Stimulated activated CD4-positive, alpha-beta T cell treated with anti-CD3 and anti-CD28 coated beads, Interleukin-1b, Interleukin-23, amount 100 ng/mL, for 1 hour (primary cell): Measurements from ENCODE around the gene KCNQ1.

ENCODE experiments used
- DNase-seq, 2 donors: peaks; one replicate each; pipeline ENCODE4 v3.0.0-alpha.2; 2020; ENCODE audit warnings: low read depth in 2 of 2

KCNQ1 gene

DNA sequence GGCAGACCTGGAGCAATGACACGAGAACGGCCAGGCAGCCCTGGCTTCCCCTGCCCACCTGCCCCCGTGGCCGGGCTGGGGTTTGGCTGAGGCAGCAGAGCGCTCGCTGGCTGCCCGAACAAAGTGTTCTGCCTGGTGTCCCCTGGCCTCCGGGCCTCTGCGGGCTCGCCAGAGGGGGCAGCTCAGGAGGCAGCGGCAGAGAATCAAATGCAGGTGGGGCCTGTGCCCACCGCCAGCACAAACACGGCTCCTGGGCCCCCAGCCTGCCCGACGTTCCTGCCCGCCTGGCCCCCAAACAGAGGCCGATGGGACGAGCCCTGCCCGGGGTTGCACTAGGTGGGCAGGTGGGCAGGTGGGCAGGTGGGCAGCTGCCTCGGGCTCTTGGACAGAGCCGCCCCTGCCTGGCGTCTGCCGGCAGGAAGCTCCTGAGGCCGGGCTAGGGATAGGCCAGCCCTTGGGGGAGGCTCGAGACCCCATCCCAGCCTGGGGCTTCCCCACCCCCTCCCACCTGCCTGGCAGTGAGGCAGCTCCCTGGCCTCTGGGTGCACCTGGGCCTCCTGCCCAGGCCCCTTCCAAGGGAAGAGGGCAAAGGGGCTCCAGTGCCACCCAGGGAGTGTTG is 394.0 kb downstream of the KCNQ1 start:
- no peak for DNase-seq

DNA sequence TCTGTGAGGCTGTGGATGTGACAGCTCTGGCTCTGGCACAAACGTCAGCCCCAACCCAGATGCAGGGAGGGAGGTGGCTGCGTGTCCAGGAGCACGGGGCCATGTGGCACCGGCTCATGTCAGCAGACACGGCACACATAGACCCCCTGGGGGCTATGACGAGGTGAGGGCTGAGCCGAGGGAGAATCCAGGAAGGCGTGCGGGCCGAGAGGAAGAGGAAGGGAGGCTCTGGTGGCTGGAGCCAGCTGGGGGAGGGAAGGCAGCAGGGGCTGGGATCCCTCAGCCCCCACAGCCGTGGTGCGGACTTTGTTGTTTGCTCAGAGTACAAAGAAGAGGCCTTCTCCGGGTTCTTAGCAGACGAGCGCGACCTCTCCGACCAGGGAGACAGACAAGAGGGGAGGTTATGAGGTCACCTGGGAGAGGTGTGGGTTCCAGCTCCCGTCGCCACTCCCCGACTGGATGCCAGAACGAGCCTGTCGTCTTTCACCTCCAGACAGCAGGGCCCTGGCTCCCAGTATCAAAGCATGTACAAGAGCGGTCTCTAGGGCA is 394.7 kb downstream of the KCNQ1 start:
- no peak for DNase-seq

DNA sequence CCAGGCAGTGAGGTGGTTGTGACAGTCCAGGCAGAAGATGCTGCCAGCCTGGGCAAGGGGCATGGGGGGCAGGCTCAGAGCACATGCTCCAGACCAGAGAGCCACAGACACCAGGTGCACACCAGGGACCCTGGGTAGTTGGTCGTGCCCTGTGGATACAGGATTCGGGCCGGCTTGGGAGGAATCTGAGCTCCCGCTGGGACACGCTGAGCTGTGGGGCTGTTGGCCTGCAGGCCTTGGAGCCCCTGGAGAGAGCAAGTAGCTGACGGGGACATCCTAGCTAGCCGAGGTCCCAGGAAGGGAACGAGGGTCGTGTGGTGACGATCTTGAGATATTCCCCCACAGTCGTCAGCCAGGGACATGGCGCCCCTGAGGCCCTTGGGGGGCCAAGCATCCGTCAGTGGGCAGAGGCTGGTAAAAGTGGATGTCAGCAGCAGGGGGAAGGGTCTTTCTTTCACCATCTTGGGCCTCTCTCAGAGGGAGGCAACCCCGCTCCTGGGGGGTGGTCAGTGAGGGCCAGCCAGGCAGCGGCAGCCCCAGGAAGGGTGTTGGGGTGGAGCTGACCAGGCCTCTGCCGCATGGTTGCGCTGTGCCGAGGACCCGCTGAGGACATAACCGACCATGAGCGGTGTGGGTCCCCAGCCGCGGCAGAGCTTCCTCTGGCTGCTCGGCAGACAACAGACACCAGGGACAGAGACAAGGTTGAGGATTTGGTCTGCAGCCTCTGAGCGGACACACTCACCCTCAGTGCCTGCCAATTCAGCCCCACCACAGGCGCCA is 396.8 kb downstream of the KCNQ1 start:
- no peak for DNase-seq

DNA sequence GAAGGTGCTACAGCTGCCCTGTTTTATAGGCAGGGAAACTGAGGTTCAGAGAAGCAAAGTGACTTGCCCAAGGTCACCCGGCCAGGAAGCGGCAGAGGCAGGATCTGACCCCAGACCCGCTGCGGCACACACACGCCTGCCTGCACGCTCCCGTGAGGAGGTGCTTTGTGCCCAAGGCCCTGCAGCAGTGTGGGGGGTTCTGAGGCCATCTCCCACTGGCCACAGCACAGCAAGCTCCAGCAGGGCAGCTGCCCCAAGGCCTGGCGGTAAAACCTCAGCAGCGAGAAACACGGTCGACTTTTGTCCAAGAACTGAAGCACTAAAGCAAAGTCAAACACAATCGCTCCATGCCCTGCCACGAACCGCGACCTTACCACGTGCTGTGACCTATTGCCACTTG is 398.1 kb downstream of the KCNQ1 start:
- no peak for DNase-seq

DNA sequence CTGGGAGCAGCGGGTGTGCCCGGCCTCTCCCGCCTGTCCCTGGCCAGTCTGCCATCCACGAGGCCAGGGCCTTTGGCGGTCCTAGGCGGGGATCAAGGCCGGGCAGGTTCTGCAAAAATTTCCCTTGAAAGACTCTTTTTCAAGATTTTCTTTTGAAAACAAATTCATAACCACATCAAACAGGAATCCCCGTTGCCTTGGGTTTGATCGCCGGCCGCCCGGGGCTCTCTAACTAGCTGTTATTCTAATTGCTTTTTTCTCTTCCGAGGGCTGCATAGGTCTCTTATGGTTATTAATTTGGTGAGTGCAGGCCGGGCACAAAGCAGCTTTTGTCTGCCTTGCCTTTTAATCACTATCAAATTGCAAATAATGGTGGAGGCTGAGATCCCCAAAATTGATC is 398.7 kb downstream of the KCNQ1 start:
- DNase-seq = no peak

DNA sequence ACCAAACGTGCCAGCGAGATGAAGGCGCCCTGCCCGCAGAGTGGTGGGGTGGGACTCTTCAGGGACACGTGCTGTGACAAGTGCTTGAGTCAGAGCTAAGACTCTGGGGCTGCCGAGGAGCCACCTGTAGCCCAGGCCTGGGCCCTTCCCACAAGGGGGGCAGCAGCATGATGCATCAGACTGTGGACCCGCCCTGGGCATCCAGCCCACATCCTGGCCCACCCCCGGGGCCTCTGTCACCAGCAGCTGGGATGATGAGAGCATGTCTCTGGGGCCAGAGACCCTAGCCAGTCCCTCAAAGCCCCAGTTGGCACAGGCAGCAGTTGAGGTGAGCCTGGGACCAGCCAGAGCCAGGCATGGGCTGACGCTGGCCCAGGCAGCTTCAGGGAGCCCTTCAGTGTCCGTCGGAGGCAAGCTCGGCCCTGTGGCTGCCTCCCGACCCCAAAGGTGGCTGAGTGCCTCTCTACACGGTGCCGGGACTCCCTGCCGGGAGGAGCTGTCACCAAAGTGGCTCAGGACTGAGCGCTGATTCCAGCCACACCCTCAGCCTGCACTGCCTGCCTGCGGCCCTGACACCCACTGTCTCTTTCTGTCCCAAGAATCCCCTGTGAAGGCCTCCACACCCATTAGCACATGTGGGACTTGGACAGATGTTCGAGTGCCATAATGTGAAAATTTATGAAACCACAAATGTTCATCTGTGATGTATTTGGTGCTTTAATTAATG is 399.5 kb downstream of the KCNQ1 start:
- DNase-seq = no peak

DNA sequence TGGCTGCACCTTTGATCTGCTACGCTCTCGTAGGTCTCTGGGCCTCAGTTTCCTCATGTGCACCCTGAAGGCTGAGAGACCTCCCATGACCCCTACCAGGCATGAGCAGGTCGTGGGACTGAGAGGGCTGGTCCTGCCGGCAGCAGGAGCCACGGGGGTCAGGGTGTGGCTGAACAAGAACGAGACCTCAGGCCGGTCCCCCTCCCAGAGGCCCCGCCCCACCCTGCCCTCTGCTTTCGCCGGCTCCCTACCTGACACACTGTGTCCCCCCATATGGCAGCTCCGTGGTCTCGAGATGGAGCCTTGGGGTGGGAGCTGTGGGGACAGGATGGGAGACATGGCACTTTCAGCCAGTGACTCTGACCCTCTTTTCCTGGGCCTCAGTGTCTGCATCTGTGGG is 400.2 kb downstream of the KCNQ1 start:
- DNase-seq = no peak

DNA sequence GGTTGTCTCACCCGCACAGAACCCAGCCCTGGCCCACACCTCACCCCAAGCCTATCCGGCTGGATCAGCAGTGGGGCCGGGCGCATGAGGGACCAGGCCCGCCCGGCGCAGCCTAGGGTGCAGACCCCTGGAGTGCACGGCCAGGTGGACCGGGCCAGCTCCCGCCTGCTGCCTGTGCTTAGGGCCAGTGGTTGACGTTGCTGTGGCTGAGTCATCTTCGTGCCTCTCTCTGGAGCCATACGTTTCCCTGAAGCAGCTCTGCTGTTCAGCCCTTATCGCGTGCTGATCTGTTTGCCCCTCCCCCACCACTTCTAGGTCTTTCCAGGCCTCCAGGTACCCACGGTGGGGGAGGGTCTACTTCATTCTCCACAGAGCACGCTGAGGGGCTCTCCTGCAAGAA is 401.2 kb downstream of the KCNQ1 start:
- no peak for DNase-seq

DNA sequence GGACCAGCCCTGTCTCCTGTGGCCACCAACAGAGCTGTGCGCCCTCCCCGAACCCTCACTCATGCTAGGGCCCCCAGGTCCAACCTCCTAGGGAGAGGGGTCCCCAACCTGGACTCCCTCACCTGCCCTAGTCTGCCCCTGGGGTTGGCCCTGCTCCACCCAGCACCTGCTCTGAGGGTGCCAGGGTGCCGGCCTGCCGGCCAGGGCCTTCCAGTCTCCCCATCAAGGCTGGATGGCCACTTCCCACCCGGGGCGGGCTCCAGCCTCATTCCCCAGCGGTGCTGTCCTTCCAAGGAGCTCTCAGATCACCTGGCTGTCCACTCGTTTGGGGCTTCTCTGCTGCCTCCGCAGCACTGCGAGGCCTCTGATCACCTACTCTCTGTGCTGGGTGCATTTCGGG is 401.7 kb downstream of the KCNQ1 start:
- no peak for DNase-seq

DNA sequence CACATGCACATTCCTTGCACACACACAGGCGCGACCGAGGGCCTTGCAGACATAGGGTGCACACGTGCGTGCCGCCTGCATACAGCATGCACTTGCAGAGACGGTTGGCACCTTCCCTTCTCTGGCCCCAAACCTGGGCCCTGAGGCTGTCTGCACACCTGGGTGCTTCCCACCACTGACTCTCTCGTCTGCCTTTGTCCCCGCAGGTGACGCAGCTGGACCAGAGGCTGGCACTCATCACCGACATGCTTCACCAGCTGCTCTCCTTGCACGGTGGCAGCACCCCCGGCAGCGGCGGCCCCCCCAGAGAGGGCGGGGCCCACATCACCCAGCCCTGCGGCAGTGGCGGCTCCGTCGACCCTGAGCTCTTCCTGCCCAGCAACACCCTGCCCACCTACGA is 402.8 kb downstream of the KCNQ1 start:
- no peak for DNase-seq

DNA sequence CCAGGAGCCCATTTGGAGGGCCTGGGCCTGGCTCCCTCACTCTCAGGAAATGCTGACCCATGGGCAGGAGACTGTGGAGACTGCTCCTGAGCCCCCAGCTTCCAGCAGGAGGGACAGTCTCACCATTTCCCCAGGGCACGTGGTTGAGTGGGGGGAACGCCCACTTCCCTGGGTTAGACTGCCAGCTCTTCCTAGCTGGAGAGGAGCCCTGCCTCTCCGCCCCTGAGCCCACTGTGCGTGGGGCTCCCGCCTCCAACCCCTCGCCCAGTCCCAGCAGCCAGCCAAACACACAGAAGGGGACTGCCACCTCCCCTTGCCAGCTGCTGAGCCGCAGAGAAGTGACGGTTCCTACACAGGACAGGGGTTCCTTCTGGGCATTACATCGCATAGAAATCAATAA is 403.7 kb downstream of the KCNQ1 start:
- no peak for DNase-seq

DNA sequence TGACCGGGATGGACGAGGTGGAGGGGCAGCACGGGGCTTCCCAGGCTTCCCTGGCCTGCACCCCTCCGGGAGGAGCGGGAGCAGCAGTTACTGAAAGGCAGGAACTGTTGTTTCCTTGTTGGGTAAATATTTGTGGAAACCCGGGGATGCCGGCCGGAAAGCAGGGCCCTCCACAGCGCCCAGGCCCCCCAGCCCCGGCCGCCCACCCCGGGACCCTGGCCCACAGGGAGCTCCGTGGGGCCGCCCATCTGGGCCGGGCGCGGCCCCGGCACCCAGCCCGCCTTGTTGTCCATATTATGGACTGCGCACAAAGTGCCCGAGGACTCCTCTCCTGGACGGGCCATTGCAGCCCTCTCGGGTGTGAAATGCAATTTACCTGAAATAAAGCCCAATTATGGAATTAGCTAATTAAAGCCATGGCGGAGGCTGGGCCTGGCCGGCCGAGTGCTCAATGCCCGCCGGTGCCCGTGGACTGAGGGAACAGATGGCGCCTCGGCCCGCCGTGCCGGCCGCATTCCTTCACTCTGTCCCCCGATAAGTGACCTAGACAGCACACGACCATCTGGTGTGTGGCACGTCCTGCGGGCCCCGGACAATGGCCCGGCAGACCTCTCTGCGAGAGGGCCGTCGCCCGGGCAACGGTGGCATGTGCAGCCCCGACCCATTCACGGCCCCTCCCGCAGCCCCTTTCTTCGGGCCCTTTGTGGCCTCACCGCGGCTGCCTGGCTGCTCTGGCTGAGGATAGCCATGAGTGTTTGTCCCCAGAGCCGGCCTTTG is 405.4 kb downstream of the KCNQ1 start:
- DNase-seq = no peak

DNA sequence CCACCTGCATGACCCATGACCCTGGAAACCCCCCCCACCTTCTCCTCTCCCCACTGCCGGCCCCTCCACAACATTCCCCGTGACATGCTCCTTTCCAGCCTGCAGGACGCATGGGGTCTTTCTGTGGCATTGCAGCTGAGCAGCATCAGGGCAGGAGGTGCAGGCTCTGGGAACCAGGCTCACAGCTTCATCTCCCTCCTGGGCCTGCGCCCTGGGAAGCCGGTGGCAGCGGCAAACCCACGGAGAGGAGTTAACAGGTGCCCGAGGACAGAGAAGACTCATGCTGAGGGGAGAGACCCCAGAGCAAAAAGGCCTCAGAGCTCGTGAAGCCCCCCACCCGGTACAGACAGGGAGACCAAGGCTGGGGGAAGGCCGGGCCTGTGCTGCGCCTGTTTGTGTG is 408.6 kb downstream of the KCNQ1 start:
- no peak for DNase-seq

DNA sequence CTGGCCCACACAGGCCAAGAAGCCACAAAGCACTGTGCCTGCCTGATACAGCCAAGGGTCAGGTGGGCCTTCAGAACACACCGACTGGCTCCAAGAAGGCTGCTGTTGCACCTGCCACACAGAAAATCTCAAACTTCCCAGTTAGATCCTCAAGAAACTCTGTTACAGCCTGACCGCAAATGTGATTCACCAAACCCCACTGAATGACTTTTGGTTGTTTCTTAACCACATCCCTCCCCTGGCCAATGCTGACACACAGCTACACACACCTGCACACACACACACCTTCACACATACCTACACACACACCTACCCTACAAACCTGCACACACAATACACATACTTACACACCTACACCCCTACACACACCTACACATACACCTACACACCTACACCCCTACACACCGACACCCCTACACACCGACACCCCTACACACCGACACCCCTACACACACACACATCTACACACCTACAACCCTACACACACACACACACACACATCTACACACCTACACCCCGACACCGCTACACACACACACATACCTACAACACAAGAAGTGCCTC is 409.3 kb downstream of the KCNQ1 start:
- DNase-seq = no peak

DNA sequence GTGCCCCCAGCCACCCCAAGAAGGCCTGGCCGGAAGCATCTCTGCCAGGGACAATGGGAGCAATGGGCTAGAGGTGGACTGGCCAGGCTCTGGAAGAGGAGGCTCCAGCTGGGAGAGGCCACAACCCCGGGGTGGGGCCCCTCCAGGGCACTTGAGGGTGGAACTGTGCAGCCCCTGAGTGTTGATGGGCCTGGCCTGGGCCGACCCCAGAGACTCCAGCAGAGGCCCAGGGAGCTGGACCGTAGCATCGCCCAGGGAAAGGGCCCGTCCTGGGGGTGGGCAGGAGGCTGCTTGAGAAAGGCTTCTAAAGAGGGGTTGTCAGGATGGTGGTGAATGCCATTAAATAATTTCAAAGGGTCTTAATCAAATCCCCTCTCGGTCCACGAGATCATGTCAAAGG is 410.4 kb downstream of the KCNQ1 start:
- DNase-seq = no peak

DNA sequence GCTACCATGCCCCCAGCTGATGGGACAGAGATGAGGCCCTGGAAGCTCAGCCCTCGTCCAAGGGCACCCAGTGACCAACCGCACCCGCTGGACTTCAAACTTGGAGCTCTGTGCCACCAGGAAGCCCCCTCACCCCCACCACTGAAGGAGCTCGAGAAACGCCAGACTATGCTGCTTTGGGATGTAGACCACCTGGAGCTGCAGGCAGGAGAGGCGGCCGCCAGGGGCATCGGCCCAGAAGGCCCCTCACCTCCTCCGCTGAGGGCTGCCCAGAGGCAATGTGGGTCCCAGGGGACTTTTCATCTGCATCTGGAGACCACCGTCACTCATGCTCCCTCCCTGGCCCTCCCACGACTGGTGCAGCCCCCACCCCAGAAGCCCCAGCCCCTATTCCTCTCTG is 412.5 kb downstream of the KCNQ1 start:
- DNase-seq = no peak

DNA sequence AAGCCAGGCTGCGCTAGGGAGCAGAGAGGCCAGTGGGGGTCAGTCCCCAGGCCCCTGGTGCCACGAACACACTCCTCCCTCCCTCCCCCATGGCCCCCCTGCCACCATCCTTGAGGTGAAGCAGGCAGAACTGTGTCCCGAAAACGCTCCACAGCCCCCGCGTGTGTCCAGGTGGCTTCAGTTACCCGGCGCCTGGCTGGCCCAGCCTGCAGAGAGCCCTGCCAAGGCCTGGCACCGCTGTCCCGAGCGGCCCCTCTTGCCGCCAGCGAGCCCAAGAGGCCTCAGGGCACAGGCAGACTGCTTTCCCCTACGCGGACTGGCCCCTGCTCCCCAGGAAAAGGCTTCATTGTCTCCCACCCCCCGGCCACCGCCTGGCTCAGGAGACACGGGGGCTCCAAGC is 413.1 kb downstream of the KCNQ1 start:
- no peak for DNase-seq

DNA sequence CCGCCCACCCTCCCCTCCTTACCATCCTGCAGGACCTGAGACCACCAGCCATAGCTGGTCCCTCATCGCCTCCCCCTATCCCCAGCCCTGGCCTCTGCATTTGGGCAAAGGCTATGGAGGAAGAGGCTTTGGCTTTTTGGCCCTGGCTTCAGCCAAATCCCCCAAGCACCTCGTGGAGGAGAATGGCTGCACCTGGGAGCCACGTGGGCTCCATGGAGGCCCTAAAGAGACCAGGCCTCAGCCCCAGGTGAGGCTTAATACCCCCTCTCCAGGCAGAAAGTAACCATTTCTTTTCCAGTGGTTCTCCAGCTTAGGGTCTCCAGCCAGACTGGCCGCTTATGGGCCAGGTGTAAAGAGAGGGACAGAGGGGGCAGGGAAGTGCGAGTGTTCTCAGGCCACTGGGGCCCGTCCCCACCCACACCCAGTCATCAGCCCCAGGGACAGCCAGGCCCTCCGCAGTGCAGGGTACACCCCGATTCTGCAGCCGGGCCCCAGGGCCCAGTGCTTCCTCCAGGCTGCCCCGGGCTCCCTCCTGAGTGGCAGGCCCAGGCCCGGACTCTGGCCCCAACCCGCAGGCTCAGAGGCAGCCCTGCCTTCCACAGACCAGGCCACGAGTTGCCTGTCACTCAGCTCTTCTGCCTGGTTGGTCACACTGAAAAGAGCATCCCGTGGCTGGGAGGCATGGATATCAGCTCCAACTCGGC is 414.3 kb downstream of the KCNQ1 start:
- no peak for DNase-seq

DNA sequence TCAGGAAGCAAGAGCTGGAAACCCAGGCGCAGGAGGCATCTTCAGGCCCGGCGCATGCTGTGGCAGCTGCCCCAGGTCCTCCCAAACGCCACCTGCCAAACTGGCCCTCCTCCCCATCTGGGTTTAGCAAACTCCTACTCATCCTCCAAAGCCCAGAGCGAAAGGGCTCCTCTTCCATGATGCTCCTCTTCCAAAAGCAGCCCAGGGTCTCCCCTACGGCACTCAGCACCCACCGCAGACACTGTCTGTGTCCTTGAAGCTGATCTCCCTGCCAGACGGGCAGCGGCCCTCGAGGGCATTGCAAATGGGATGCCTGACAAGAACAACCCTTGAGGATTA is 414.9 kb downstream of the KCNQ1 start:
- DNase-seq = no peak

DNA sequence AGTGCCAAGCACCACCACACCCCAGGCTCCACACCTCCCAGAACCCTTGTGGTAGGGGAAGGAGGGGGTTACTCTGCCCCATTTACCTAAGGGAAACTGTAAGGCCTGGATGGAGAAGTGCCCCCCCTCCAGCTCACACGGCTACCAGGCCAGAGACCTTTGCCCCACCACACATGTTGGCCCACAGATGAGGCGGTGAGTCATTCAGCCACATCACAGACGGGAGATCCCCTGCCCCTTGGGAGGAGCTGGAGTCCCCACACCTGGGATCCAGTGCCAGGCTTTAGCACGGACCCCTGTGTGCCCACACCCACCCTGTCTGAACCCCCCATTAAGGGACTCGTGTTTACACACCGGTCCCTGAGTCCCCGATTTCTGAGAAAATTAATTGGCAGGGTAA is 415.8 kb downstream of the KCNQ1 start:
- DNase-seq = no peak
